ENCODE data around the gene LRRC38. TPM values are rescaled to one million over a fixed set of nuclear protein-coding genes. Genes with fewer than 3 reads are reported as not detected.

The LRRC38 gene
- total and polyA plus RNA-seq, 2 donors (not counting 1 experiment from before 2014, with no cell fraction given), result not detected

GRCh38 chr1:13430495-13430894 lies 83.3 kb downstream of the LRRC38 start:
- Histone ChIP-seq H3K27me3 (ENCODE audit: control insufficient read depth, insufficient read depth, low read length) (no peaks in the 10 kb centered on the region), H3K9me3 (ENCODE audit: control insufficient read depth, insufficient read depth, low read depth, low read length) (no peaks in the 10 kb centered on the region), H3K79me2 (ENCODE audit: control insufficient read depth, insufficient read depth, low read length) (no peaks in the 10 kb centered on the region), H3K4me1 (ENCODE audit: control insufficient read depth, extremely low read depth, insufficient read depth, low read length) (no peaks in the 10 kb centered on the region), H4K20me1 (ENCODE audit: control insufficient read depth, extremely low read depth, insufficient read depth, low read length) (no peaks in the 10 kb centered on the region), H3K36me3 (ENCODE audit: control insufficient read depth, insufficient read depth, low read length) (no peaks in the 10 kb centered on the region), H3K4me2 (ENCODE audit: extremely low read depth, insufficient read depth, low read length) (no peak overlapping the region), H3K4me3 (replicated peaks in 1 of 4; ENCODE audit: control extremely low read depth in 1 of 4, insufficient read depth in 1 of 4, low read depth in 3 of 4, low read length in 4 of 4) (no peak overlapping the region), H3K9ac (ENCODE audit: insufficient read depth, low read length) (no peak overlapping the region), H3K27ac (ENCODE audit: insufficient read depth, low read length) (no peak overlapping the region), H2AFZ (ENCODE audit: low read length) (no peak overlapping the region)
- no peak for DNase-seq (ENCODE audit: low read depth in 2 of 2)
- TF ChIP-seq CTCF (conservative IDR thresholded peaks at IDR 0.05 in 1 of 2, IDR thresholded peaks at IDR 0.05 in 1 of 2; ENCODE audit: low read depth in 1 of 2, low read length in 2 of 2) (no peak), EZH2 (IDR thresholded peaks at IDR 0.05; ENCODE audit: low read length, missing control alignments) (no peak)

Other genes with a start within 250 kb of the LRRC38 start
- not detected in 2 replicates for gene PRAMEF8, start 228.9 kb downstream of the LRRC38 start, total RNA-seq
- gene PRAMEF8, start 228.9 kb downstream of the LRRC38 start, polyA plus RNA-seq, result not detected in 2 replicates
- not detected in 2 replicates for gene PRAMEF33, start 210.5 kb downstream of the LRRC38 start, total RNA-seq
- gene PRAMEF33, start 210.5 kb downstream of the LRRC38 start, polyA plus RNA-seq, result not detected in 2 replicates
- not detected in 2 replicates for gene PRAMEF15, start 198.4 kb downstream of the LRRC38 start, total RNA-seq
- gene PRAMEF15, start 198.4 kb downstream of the LRRC38 start, polyA plus RNA-seq, result not detected in 2 replicates
- gene PRAMEF14, start 166.9 kb downstream of the LRRC38 start, total RNA-seq, result not detected in 2 replicates
- gene PRAMEF14, start 166.9 kb downstream of the LRRC38 start, polyA plus RNA-seq, result not detected in 2 replicates
- gene PRAMEF19, start 142.1 kb downstream of the LRRC38 start, total RNA-seq, result not detected in 2 replicates
- gene PRAMEF19, start 142.1 kb downstream of the LRRC38 start, polyA plus RNA-seq, result not detected in 2 replicates
- not detected in 2 replicates for gene PRAMEF17, start 124.4 kb downstream of the LRRC38 start, total RNA-seq
- gene PRAMEF17, start 124.4 kb downstream of the LRRC38 start, polyA plus RNA-seq, result not detected in 2 replicates
- not detected in 2 replicates for gene PRAMEF20, start 103.6 kb downstream of the LRRC38 start, total RNA-seq
- not detected in 2 replicates for gene PRAMEF20, start 103.6 kb downstream of the LRRC38 start, polyA plus RNA-seq
- gene PDPN, start 69.8 kb upstream of the LRRC38 start, total RNA-seq, result 3.1 and 7.4 TPM in 2 replicates
- 1.5 and 6.0 TPM in 2 replicates for gene PDPN, start 69.8 kb upstream of the LRRC38 start, polyA plus RNA-seq
- 7.2 and 9.1 TPM in 2 replicates for gene PRDM2, start 186.2 kb upstream of the LRRC38 start, total RNA-seq
- gene PRDM2, start 186.2 kb upstream of the LRRC38 start, polyA plus RNA-seq, result 11.1 and 11.6 TPM in 2 replicates